Measurements from ENCODE around the gene ATRN. TPM values are rescaled to one million over a fixed set of nuclear protein-coding genes. Genes with fewer than 3 reads are reported as not detected.
"Not testable (repeated sequence)": the region's sequence is repeated elsewhere in the genome, so short reads cannot be mapped to it uniquely, and the experiment has no call there.

Gene ATRN
- polyA plus RNA-seq, 1 experiment = 59.7 TPM

- H3K9me3 ChIP-seq (ENCODE audit: control insufficient read depth, insufficient read depth, low read length) = no peaks in the 10 kb centered on the region
- no peak overlapping the region for H3K4me3 ChIP-seq (ENCODE audit: low read depth, low read length)
- H3K27me3 ChIP-seq (ENCODE audit: control insufficient read depth, insufficient read depth, low read length) = no peaks in the 10 kb centered on the region
- DNase-seq (ENCODE audit: low read depth, low spot score) = no peak
- H3K27ac ChIP-seq (ENCODE audit: low read depth, low read length) = no peak overlapping the region
- TF ChIP-seq CTCF (IDR thresholded peaks at IDR 0.05; ENCODE audit: low read depth, low read length) = no peak
- CTCF ChIA-PET = interaction anchor here (2.1 kb wide), 1 partner anchor 49 kb away, joined by 11 read pairs; no protein-coding TSS in a partner anchor
- POLR2A ChIA-PET = no interaction called here
These were observed 141.1 kb downstream of the ATRN start for GRCh38 chr20:3611901-3612300.

- DNase-seq (ENCODE audit: low read depth, low spot score) = no peak
- POLR2A ChIA-PET = no interaction called here
- no peaks in the 10 kb centered on the region for H3K27me3 ChIP-seq (ENCODE audit: control insufficient read depth, insufficient read depth, low read length)
- no peak overlapping the region for H3K27ac ChIP-seq (ENCODE audit: low read depth, low read length)
- TF ChIP-seq CTCF (IDR thresholded peaks at IDR 0.05; ENCODE audit: low read depth, low read length) = 0 out of 2 replicates have a peak, but pooled peaks have one; percentile 23
- H3K4me3 ChIP-seq (ENCODE audit: low read depth, low read length) = no peak overlapping the region
- CTCF ChIA-PET = interaction anchor here (2.1 kb wide), 1 partner anchor 50 kb away, joined by 11 read pairs; no protein-coding TSS in a partner anchor
- H3K9me3 ChIP-seq (ENCODE audit: control insufficient read depth, insufficient read depth, low read length) = no peaks in the 10 kb centered on the region
These were observed 142.2 kb downstream of the ATRN start for GRCh38 chr20:3612795-3613572.

GRCh38 chr20:3613821-3614440 lies 143.1 kb downstream of the ATRN start:
- no peaks in the 10 kb centered on the region for H3K9me3 ChIP-seq (ENCODE audit: control insufficient read depth, insufficient read depth, low read length)
- CTCF ChIA-PET = interaction anchor here (2.1 kb wide), 1 partner anchor 51 kb away, joined by 11 read pairs; no protein-coding TSS in a partner anchor
- POLR2A ChIA-PET = no interaction called here
- H3K4me3 ChIP-seq (ENCODE audit: low read depth, low read length) = no peak overlapping the region
- H3K27me3 ChIP-seq (ENCODE audit: control insufficient read depth, insufficient read depth, low read length) = no peaks in the 10 kb centered on the region
- TF ChIP-seq CTCF (IDR thresholded peaks at IDR 0.05; ENCODE audit: low read depth, low read length) = no peak
- DNase-seq (ENCODE audit: low read depth, low spot score) = no peak
- peak overlapping the region; percentile 74 for H3K27ac ChIP-seq (ENCODE audit: low read depth, low read length)

- H3K4me3 ChIP-seq (ENCODE audit: low read depth, low read length) = no peak overlapping the region
- H3K27ac ChIP-seq (ENCODE audit: low read depth, low read length) = peak overlapping the region; percentile 74
- ChIA-PET POLR2A (no interaction called here), CTCF (no interaction called here)
- no peak for DNase-seq (ENCODE audit: low read depth, low spot score)
- TF ChIP-seq CTCF (IDR thresholded peaks at IDR 0.05; ENCODE audit: low read depth, low read length) = no peak
- no peaks in the 10 kb centered on the region for H3K27me3 ChIP-seq (ENCODE audit: control insufficient read depth, insufficient read depth, low read length)
- no peaks in the 10 kb centered on the region for H3K9me3 ChIP-seq (ENCODE audit: control insufficient read depth, insufficient read depth, low read length)
These were observed 143.6 kb downstream of the ATRN start for GRCh38 chr20:3614466-3614865.

GRCh38 chr20:3615171-3615840 lies 144.5 kb downstream of the ATRN start:
- H3K9me3 ChIP-seq (ENCODE audit: control insufficient read depth, insufficient read depth, low read length); CTCF ChIA-PET; DNase-seq (ENCODE audit: low read depth, low spot score); H3K27ac ChIP-seq (ENCODE audit: low read depth, low read length); POLR2A ChIA-PET; H3K27me3 ChIP-seq (ENCODE audit: control insufficient read depth, insufficient read depth, low read length); H3K4me3 ChIP-seq (ENCODE audit: low read depth, low read length): not testable (repeated sequence)

Measured in AG04450 (cell line).